OCI-LY7 (cell line): ENCODE data around the gene ARF3. TPM values are rescaled to one million over a fixed set of nuclear protein-coding genes. Genes with fewer than 3 reads are reported as not detected.
A peak's percentile ranks its signal among the peaks of the same experiment; 100 is the strongest.

ENCODE experiments used
- BruUV-seq: library from RNA; stranded (reverse); fragments of 400-500 nt; replicated peaks from 2 replicates; lab custom pipeline; 2021; lab: Mats Ljungman, UMichigan
- CTCF ChIA-PET: fragments of 300-600 bp; sonication (Branson Sonifier 250); formaldehyde crosslinking; loops from one replicate; lab custom pipeline; 2022; ENCODE audit warnings: antibody characterized with exemption; ENCODE audit not compliant: unreplicated experiment; lab: Charles Lee
- POLR2A ChIA-PET: fragments of 300-600 bp; sonication (Branson Sonifier 250); formaldehyde crosslinking; loops from one replicate; lab custom pipeline; 2022; ENCODE audit warnings: antibody characterized with exemption; lab: Charles Lee
- DNase-seq: peaks from one replicate; pipeline ENCODE4 v3.0.0-alpha.2; 2015; ENCODE audit warnings: low spot score
- H2AFZ ChIP-seq: fragments of 200-600 bp; sonication (generic), shearing (Covaris generic); 2 replicates; pipeline ENCODE4 v1.6.1; 2014; ENCODE audit warnings: mild to moderate bottlenecking, antibody characterized with exemption, low read length, moderate library complexity
- H3K27ac ChIP-seq: fragments of 200-600 bp; sonication (generic); 2 replicates; pipeline ENCODE4 v1.5.1; 2014; ENCODE audit warnings: mixed run types, low read depth, mild to moderate bottlenecking, moderate library complexity, low read length, inconsistent platforms; ENCODE audit not compliant: poor library complexity, severe bottlenecking
- H3K36me3 ChIP-seq: fragments of 200-600 bp; sonication (generic); 2 replicates; pipeline ENCODE4 v1.6.1; 2014; ENCODE audit warnings: mild to moderate bottlenecking, antibody characterized with exemption, low read length, moderate library complexity, mixed read lengths; ENCODE audit not compliant: insufficient read depth
- H3K4me1 ChIP-seq: fragments of 200-600 bp; sonication (generic); 2 replicates; pipeline ENCODE4 v1.5.1; 2014; ENCODE audit warnings: mild to moderate bottlenecking, low read length; ENCODE audit not compliant: insufficient read depth, poor library complexity, severe bottlenecking
- H3K4me2 ChIP-seq: fragments of 200-600 bp; sonication (generic); 2 replicates; pipeline ENCODE4 v1.6.1; 2014; ENCODE audit warnings: mild to moderate bottlenecking, low read length
- H3K4me3 ChIP-seq: fragments of 200-600 bp; sonication (generic); 2 replicates; pipeline ENCODE4 v1.5.1; 2014; ENCODE audit warnings: mild to moderate bottlenecking, low read depth, low read length; ENCODE audit not compliant: poor library complexity, severe bottlenecking
- H3K79me2 ChIP-seq: fragments of 200-600 bp; sonication (generic); 2 replicates; pipeline ENCODE4 v1.6.1; 2016; ENCODE audit warnings: low read depth, mild to moderate bottlenecking, low read length, moderate library complexity, mixed read lengths; ENCODE audit not compliant: insufficient read depth
- H3K9me2 ChIP-seq: fragments of 200-600 bp; sonication (generic); 2 replicates; pipeline ENCODE4 v1.6.1; 2016; ENCODE audit warnings: mild to moderate bottlenecking, low read length, mixed read lengths; ENCODE audit not compliant: insufficient read depth
- H3K9me3 ChIP-seq: fragments of 200-600 bp; sonication (generic); 2 replicates; pipeline ENCODE4 v1.6.1; 2014; ENCODE audit warnings: mild to moderate bottlenecking, mixed run types, low read length, mixed read lengths
- H4K20me1 ChIP-seq: fragments of 200-600 bp; sonication (generic); 2 replicates; pipeline ENCODE4 v1.6.1; 2014; ENCODE audit warnings: mild to moderate bottlenecking, antibody characterized with exemption, low read length, moderate library complexity, mixed read lengths; ENCODE audit not compliant: insufficient read depth
- CTCF ChIP-seq: fragments of 200-600 bp; sonication (generic); conservative IDR thresholded peaks from 2 replicates; pipeline ENCODE4 v1.5.1; 2014; ENCODE audit warnings: mild to moderate bottlenecking, antibody characterized with exemption, low read length, moderate library complexity, mixed read lengths
- EZH2phosphoT487 ChIP-seq: fragments of 200-600 bp; sonication (generic); IDR thresholded peaks from 2 replicates; pipeline ENCODE4 v1.6.1; 2018; ENCODE audit warnings: low read depth, borderline replicate concordance, mild to moderate bottlenecking, mixed run types, antibody characterized with exemption, low read length, moderate library complexity, mixed read lengths
- intact Hi-C: fragments of 100-400 bp; cut with micrococcal nuclease; formaldehyde crosslinking; loops from one replicate; pipeline ENCODE4 v1.10.0; 2022; ENCODE audit not compliant: unreplicated experiment
- total RNA-seq, 2 experiments: library from RNA; depleted of rRNA in 1 of 2; stranded (reverse); fragments of >200 nt in 1 of 2; shearing (Covaris generic) in 1 of 2; gene quantifications; 2 replicates each; pipeline ENCODE4 v1.2.3, GENCODE V29; 2014 to 2022

Gene ARF3
- total RNA-seq, 2 experiments from 2014 or later: 41.2 to 133 TPM

GRCh38 chr12:48925304-48926011 is 31.8 kb downstream of the ARF3 start, which contains the start of gene FKBP11:
TSS of gene FKBP11 (minus strand) at chr12:48925492. CDS start at chr12:48925428, 64 bp downstream.
- Histone ChIP-seq H2AFZ (peak within 1 kb of the TSS; percentile 84), H3K9me3 (no peaks in the 10 kb centered on the region), H3K36me3 (peaks cover 36% of the 10 kb centered on the region), H3K79me2 (no peaks in the 10 kb centered on the region), H3K9me2 (no peaks in the 10 kb centered on the region), H3K27ac (peak within 1 kb of the TSS; percentile 46), H3K4me2 (peak within 1 kb of the TSS; percentile 78), H4K20me1 (no peaks in the 10 kb centered on the region), H3K4me3 (peak within 1 kb of the TSS; percentile 82), H3K4me1 (peaks cover 14% of the 10 kb centered on the region)
- no TSS peak for BruUV-seq
- TF ChIP-seq EZH2phosphoT487 (no peak), CTCF (no peak; the same call in 1 of the 2 replicates)
- peak; percentile 80 for DNase-seq
- CTCF ChIA-PET: interaction anchor here (0.6 to 1.6 kb wide), 9 partner anchors 11 to 73 kb away, joined by 3 to 5 read pairs (median 3); partner anchors contain the start of gene ARF3
- POLR2A ChIA-PET: interaction anchor here (0.6 to 2.8 kb wide), 12 partner anchors 11 to 924 kb away, joined by 3 to 14 read pairs (median 4); partner anchors contain the start of genes ARF3 and DDX23
- intact Hi-C loops: loop anchor here (2.0 kb wide), 2 partner anchors 31 to 63 kb away; partner anchors contain the start of gene ARF3

- Histone ChIP-seq H2AFZ (peak overlapping the region; percentile 84), H4K20me1 (no peaks in the 10 kb centered on the region), H3K4me3 (peak overlapping the region; percentile 82), H3K9me3 (no peaks in the 10 kb centered on the region), H3K27ac (peak overlapping the region; percentile 46), H3K79me2 (no peaks in the 10 kb centered on the region), H3K4me1 (peaks cover 14% of the 10 kb centered on the region), H3K36me3 (peaks cover 31% of the 10 kb centered on the region), H3K9me2 (no peaks in the 10 kb centered on the region), H3K4me2 (peak overlapping the region; percentile 78)
- no TSS peak for BruUV-seq
- POLR2A ChIA-PET: interaction anchor here (0.6 to 2.8 kb wide), 5 partner anchors 14 to 84 kb away, joined by 3 to 14 read pairs (median 5); partner anchors contain the start of genes ARF3 and DDX23
- TF ChIP-seq EZH2phosphoT487: no peak
- peak; percentile 91 for TF ChIP-seq CTCF
- CTCF ChIA-PET: interaction anchor here (0.7 to 1.2 kb wide), 5 partner anchors 12 to 59 kb away, joined by 3 to 5 read pairs (median 3); partner anchors contain the start of gene ARF3
- DNase-seq: peak; percentile 89
- intact Hi-C loops: loop anchor here (1.0 to 2.0 kb wide), 4 partner anchors 12 to 64 kb away; partner anchors contain the start of genes ARF3 and WNT1
Observed at GRCh38 chr12:48924617-48925303, 32.5 kb downstream of the ARF3 start.
